ENCODE data around the gene TMEM52B. TPM values are rescaled to one million over a fixed set of nuclear protein-coding genes. Genes with fewer than 3 reads are reported as not detected.
"Not testable (repeated sequence)": the region's sequence is repeated elsewhere in the genome, so short reads cannot be mapped to it uniquely, and the experiment has no call there.

The TMEM52B gene
- total RNA-seq, 1 donor, result not detected

- no peak for TF ChIP-seq CTCF (IDR thresholded peaks at IDR 0.05; ENCODE audit: extremely low read depth, low read depth, low read length)
- no peak overlapping the region for H3K27ac ChIP-seq (ENCODE audit: low read depth, low read length)
Measured at GRCh38 chr12:10191865-10192264, 13.0 kb downstream of the TMEM52B start.

GRCh38 chr12:10194160-10194670, 15.4 kb downstream of the TMEM52B start:
- no peak overlapping the region for H3K27ac ChIP-seq (ENCODE audit: low read depth, low read length)
- H4K20me1 ChIP-seq (ENCODE audit: insufficient read depth, low read length), result no peaks in the 10 kb centered on the region
- no peak overlapping the region for H3K4me2 ChIP-seq (ENCODE audit: insufficient read depth, low read length)
- no peaks in the 10 kb centered on the region for H3K36me3 ChIP-seq (ENCODE audit: insufficient read depth, low read length)
- H3K4me1 ChIP-seq (ENCODE audit: insufficient read depth, low read length), result peaks cover 16% of the 10 kb centered on the region
- H3K9me3 ChIP-seq (ENCODE audit: low read depth, low read length), result no peaks in the 10 kb centered on the region
- DNase-seq (ENCODE audit: insufficient read length, low spot score, missing footprints), result no peak
- no peak for TF ChIP-seq CTCF (IDR thresholded peaks at IDR 0.05; ENCODE audit: extremely low read depth, low read depth, low read length)
- H3K27me3 ChIP-seq (ENCODE audit: insufficient read depth, low read length), result no peaks in the 10 kb centered on the region
- H3K4me3 ChIP-seq (ENCODE audit: insufficient read depth, low read length), result no peak overlapping the region
- H2AFZ ChIP-seq (ENCODE audit: low read length), result no peak overlapping the region
- no peaks in the 10 kb centered on the region for H3K79me2 ChIP-seq (ENCODE audit: insufficient read depth, low read length)

More at GRCh38 chr12:10191865-10192264, 13.0 kb downstream of the TMEM52B start:
- Histone ChIP-seq H4K20me1 (ENCODE audit: insufficient read depth, low read length) (no peaks in the 10 kb centered on the region), H3K79me2 (ENCODE audit: insufficient read depth, low read length) (no peaks in the 10 kb centered on the region), H3K36me3 (ENCODE audit: insufficient read depth, low read length) (no peaks in the 10 kb centered on the region), H3K4me1 (ENCODE audit: insufficient read depth, low read length) (peaks cover 16% of the 10 kb centered on the region), H3K4me2 (ENCODE audit: insufficient read depth, low read length) (no peak overlapping the region), H3K9me3 (ENCODE audit: low read depth, low read length) (no peaks in the 10 kb centered on the region), H3K27me3 (ENCODE audit: insufficient read depth, low read length) (no peaks in the 10 kb centered on the region), H3K4me3 (ENCODE audit: insufficient read depth, low read length) (no peak overlapping the region), H2AFZ (ENCODE audit: low read length) (no peak overlapping the region)
- DNase-seq (ENCODE audit: insufficient read length, low spot score, missing footprints), result peak; percentile 73

DNA sequence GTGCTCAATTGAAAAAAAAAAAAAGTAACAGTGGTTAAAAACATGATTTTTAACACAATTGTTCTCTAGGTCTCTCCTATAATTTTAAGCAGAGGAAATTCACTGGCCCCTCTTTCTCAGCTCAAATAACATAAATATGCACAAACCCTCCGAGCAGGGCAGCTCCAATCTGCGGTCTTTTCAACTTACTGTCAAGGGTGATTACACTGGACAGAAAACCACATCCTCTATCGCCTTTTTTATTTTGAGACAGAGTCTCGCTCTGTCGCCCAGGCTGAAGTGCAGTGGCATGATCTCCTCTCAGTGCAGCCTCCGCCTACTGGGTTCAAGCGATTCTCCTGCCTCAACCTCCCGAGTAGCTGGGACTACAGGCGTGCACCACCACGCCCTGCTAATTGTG, 17.4 kb downstream of the TMEM52B start:
- H3K4me3 ChIP-seq (ENCODE audit: insufficient read depth, low read length), result no peak overlapping the region
- no peak for DNase-seq (ENCODE audit: insufficient read length, low spot score, missing footprints)
- H3K27ac ChIP-seq (ENCODE audit: low read depth, low read length), result no peak overlapping the region
- H3K9me3 ChIP-seq (ENCODE audit: low read depth, low read length), result no peaks in the 10 kb centered on the region
- TF ChIP-seq CTCF (IDR thresholded peaks at IDR 0.05; ENCODE audit: extremely low read depth, low read depth, low read length), result no peak
- H4K20me1 ChIP-seq (ENCODE audit: insufficient read depth, low read length), result no peaks in the 10 kb centered on the region
- no peaks in the 10 kb centered on the region for H3K27me3 ChIP-seq (ENCODE audit: insufficient read depth, low read length)
- H3K4me2 ChIP-seq (ENCODE audit: insufficient read depth, low read length), result no peak overlapping the region
- no peak overlapping the region for H2AFZ ChIP-seq (ENCODE audit: low read length)
- no peaks in the 10 kb centered on the region for H3K79me2 ChIP-seq (ENCODE audit: insufficient read depth, low read length)
- H3K4me1 ChIP-seq (ENCODE audit: insufficient read depth, low read length), result peaks cover 13% of the 10 kb centered on the region
- H3K36me3 ChIP-seq (ENCODE audit: insufficient read depth, low read length), result no peaks in the 10 kb centered on the region

DNA sequence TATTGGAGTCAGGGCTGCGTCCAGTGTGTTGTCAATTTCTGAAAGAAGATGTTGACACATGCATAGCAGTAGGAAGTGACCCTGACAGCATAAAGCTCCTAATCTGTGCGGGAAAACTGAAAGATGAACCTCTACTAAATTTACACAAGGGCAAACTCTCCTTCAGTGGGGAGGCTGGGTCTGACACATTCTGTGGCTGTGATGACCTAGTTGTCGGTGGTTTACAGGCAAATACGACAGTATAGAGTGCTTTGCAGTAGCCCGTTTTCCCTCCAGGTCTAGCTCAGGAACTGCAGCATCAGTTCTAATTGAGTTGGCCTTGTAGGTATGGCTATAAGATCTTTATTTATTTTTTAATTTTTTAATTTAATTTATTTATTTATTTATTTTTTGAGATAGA, 19.0 kb downstream of the TMEM52B start:
- Histone ChIP-seq H4K20me1 (ENCODE audit: insufficient read depth, low read length) (no peaks in the 10 kb centered on the region), H3K4me2 (ENCODE audit: insufficient read depth, low read length) (no peak overlapping the region), H3K9me3 (ENCODE audit: low read depth, low read length) (no peaks in the 10 kb centered on the region), H2AFZ (ENCODE audit: low read length) (no peak overlapping the region), H3K4me3 (ENCODE audit: insufficient read depth, low read length) (no peak overlapping the region), H3K27me3 (ENCODE audit: insufficient read depth, low read length) (no peaks in the 10 kb centered on the region), H3K36me3 (ENCODE audit: insufficient read depth, low read length) (no peaks in the 10 kb centered on the region), H3K4me1 (ENCODE audit: insufficient read depth, low read length) (peaks cover 3% of the 10 kb centered on the region), H3K27ac (ENCODE audit: low read depth, low read length) (no peak overlapping the region), H3K79me2 (ENCODE audit: insufficient read depth, low read length) (no peaks in the 10 kb centered on the region)
- no peak for TF ChIP-seq CTCF (IDR thresholded peaks at IDR 0.05; ENCODE audit: extremely low read depth, low read depth, low read length)
- no peak for DNase-seq (ENCODE audit: insufficient read length, low spot score, missing footprints)

DNA sequence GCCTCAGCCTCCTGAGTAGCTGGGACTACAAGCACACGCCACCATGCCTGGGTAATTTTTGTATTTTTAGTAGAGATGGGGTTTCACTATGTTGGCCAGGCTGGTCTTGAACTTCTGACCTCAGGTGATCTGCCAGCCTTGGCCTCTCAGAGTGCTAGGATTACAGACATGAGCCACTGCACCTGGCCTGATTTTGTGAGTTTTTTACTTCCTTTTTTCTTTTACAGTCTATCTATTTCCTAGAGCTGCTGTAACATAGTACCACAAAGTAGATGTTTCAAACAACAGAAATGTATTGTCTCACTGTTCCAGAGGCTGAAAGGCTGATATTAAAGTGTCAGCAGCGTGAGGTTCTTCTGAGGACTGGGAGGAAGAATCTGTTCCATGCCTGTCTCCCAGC, 25.7 kb downstream of the TMEM52B start:
- not testable (repeated sequence) for H3K27ac ChIP-seq (ENCODE audit: low read depth, low read length); H3K9me3 ChIP-seq (ENCODE audit: low read depth, low read length); H3K4me1 ChIP-seq (ENCODE audit: insufficient read depth, low read length); H4K20me1 ChIP-seq (ENCODE audit: insufficient read depth, low read length); H3K36me3 ChIP-seq (ENCODE audit: insufficient read depth, low read length); DNase-seq (ENCODE audit: insufficient read length, low spot score, missing footprints); H2AFZ ChIP-seq (ENCODE audit: low read length); H3K4me2 ChIP-seq (ENCODE audit: insufficient read depth, low read length); H3K4me3 ChIP-seq (ENCODE audit: insufficient read depth, low read length); H3K79me2 ChIP-seq (ENCODE audit: insufficient read depth, low read length); H3K27me3 ChIP-seq (ENCODE audit: insufficient read depth, low read length)
